ENCODE data around the gene ELN. TPM values are rescaled to one million over a fixed set of nuclear protein-coding genes. Genes with fewer than 3 reads are reported as not detected.

The ELN gene
- polyA plus RNA-seq, 1 experiment: 619 TPM

- Histone ChIP-seq H3K27me3 (ENCODE audit: control insufficient read depth, insufficient read depth, low read length) (no peaks in the 10 kb centered on the region), H3K36me3 (ENCODE audit: control insufficient read depth, insufficient read depth, low read length) (peaks cover 6% of the 10 kb centered on the region), H3K4me3 (ENCODE audit: low read depth, low read length) (no peak overlapping the region)
- ChIA-PET CTCF (interaction anchor here (1.2 to 1.7 kb wide), 2 partner anchors 26 to 222 kb away, joined by 3 read pairs; no protein-coding TSS in a partner anchor), POLR2A (no interaction called here)
- TF ChIP-seq, protein P1, sequence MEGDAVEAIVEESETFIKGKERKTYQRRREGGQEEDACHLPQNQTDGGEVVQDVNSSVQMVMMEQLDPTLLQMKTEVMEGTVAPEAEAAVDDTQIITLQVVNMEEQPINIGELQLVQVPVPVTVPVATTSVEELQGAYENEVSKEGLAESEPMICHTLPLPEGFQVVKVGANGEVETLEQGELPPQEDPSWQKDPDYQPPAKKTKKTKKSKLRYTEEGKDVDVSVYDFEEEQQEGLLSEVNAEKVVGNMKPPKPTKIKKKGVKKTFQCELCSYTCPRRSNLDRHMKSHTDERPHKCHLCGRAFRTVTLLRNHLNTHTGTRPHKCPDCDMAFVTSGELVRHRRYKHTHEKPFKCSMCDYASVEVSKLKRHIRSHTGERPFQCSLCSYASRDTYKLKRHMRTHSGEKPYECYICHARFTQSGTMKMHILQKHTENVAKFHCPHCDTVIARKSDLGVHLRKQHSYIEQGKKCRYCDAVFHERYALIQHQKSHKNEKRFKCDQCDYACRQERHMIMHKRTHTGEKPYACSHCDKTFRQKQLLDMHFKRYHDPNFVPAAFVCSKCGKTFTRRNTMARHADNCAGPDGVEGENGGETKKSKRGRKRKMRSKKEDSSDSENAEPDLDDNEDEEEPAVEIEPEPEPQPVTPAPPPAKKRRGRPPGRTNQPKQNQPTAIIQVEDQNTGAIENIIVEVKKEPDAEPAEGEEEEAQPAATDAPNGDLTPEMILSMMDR (IDR thresholded peaks at IDR 0.05; ENCODE audit: insufficient read depth, low read depth, low read length): no peak
- no peak for DNase-seq (ENCODE audit: low read depth)
These were observed 5.7 kb downstream of the ELN start for GRCh38 chr7:74033372-74034311.

DNA sequence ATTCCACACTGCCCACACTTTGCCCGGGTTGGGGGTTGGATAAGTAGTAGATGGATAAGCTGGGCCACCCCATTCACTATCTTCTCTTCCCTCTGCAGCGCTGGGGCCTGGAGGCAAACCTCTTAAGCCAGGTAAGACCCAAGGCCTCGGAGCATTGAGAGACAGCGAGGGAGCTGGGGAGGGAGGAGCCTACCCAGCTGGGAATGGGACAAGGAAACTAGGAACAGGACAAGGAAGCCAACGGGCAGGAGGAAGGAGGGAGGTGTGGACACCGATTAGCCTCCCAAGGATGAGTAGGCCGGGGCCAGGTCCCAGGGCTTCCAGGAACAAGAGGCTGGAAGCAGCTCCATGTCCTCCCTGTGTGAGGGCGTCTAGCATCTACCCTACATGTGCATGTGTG, 9.6 kb downstream of the ELN start:
- Histone ChIP-seq H3K36me3 (ENCODE audit: control insufficient read depth, insufficient read depth, low read length) (peaks cover 7% of the 10 kb centered on the region), H3K4me3 (ENCODE audit: low read depth, low read length) (no peak overlapping the region), H3K27me3 (ENCODE audit: control insufficient read depth, insufficient read depth, low read length) (no peaks in the 10 kb centered on the region)
- DNase-seq (ENCODE audit: low read depth): no peak
- TF ChIP-seq, protein P1 (IDR thresholded peaks at IDR 0.05; ENCODE audit: insufficient read depth, low read depth, low read length): no peak
- ChIA-PET POLR2A (interaction anchor here (0.7 kb wide), 1 partner anchor 77 kb away, joined by 8 read pairs; no protein-coding TSS in a partner anchor), CTCF (interaction anchor here (0.8 to 5.2 kb wide), 5 partner anchors 11 to 363 kb away, joined by 3 to 31 read pairs (median 4); partner anchors contain the start of gene ELN)

GRCh38 chr7:74038194-74038961, 10.4 kb downstream of the ELN start:
- DNase-seq (ENCODE audit: low read depth): no peak
- CTCF ChIA-PET: interaction anchor here (1.0 to 5.2 kb wide), 6 partner anchors 9 to 363 kb away, joined by 3 to 31 read pairs (median 4); partner anchors contain the start of gene ELN
- TF ChIP-seq, protein P1 (IDR thresholded peaks at IDR 0.05; ENCODE audit: insufficient read depth, low read depth, low read length): no peak

DNA sequence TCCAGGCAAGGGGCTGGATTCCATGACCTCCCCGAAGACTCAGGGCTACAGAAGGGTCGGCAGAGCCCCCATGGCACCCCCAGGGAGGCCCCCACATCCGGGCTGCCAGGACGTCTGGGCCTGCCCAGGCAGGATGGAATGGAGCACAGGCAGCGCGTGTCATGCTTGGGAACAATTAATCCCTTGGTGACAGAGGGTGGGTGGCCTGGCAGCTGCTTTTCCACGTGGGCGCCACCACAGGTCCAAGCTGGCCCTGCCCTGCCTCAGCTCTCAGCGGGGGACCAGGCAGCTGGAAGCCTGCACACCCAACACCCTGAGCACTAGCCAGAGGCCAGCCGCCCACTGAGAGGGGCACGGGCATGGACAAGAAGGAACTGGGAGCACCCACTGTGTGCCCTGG, 11.4 kb downstream of the ELN start:
- Histone ChIP-seq H3K27me3 (ENCODE audit: control insufficient read depth, insufficient read depth, low read length) (no peaks in the 10 kb centered on the region), H3K36me3 (ENCODE audit: control insufficient read depth, insufficient read depth, low read length) (peaks cover 7% of the 10 kb centered on the region), H3K4me3 (ENCODE audit: low read depth, low read length) (no peak overlapping the region)
- ChIA-PET CTCF (interaction anchor here (1.3 to 5.2 kb wide), 3 partner anchors 10 to 168 kb away, joined by 3 to 31 read pairs (median 4); partner anchors contain the start of gene ELN), POLR2A (no interaction called here)
- TF ChIP-seq, protein P1 (IDR thresholded peaks at IDR 0.05; ENCODE audit: insufficient read depth, low read depth, low read length): no peak
- DNase-seq (ENCODE audit: low read depth): no peak

More at GRCh38 chr7:74038194-74038961, 10.4 kb downstream of the ELN start:
- no peak overlapping the region for H3K4me3 ChIP-seq (ENCODE audit: low read depth, low read length)
- POLR2A ChIA-PET: interaction anchor here (0.6 kb wide), 1 partner anchor 10 kb away, joined by 3 read pairs; no protein-coding TSS in a partner anchor
- H3K27me3 ChIP-seq (ENCODE audit: control insufficient read depth, insufficient read depth, low read length): no peaks in the 10 kb centered on the region
- H3K36me3 ChIP-seq (ENCODE audit: control insufficient read depth, insufficient read depth, low read length): peaks cover 7% of the 10 kb centered on the region
